B cell (primary cell): ENCODE data around the gene ZDHHC7. TPM values are rescaled to one million over a fixed set of nuclear protein-coding genes. Genes with fewer than 3 reads are reported as not detected.

Experiments
- ATAC-seq: fragments of 200-7000 bp; cut with Tn5 transposase; one replicate; pipeline ENCODE4 v1.10.0; 2021; ENCODE audit warnings: low read depth, mild to moderate bottlenecking, moderate number of reproducible peaks, moderate library complexity
- CTCF ChIA-PET: fragments of 350-600 bp; sonication (Branson Sonifier 250); formaldehyde crosslinking; loops from one replicate; lab custom pipeline; 2021; ENCODE audit warnings: antibody characterized with exemption, inconsistent platforms; lab: Charles Lee
- POLR2A ChIA-PET: fragments of 350-600 bp; sonication (Branson Sonifier 250); formaldehyde crosslinking; loops from one replicate; lab custom pipeline; 2021; ENCODE audit warnings: antibody characterized with exemption; lab: Charles Lee
- DNase-seq: peaks from one replicate; pipeline ENCODE4 v3.0.0; 2013
- H2AFZ ChIP-seq: 2 replicates; pipeline ENCODE4 v1.6.1; 2012; ENCODE audit warnings: mild to moderate bottlenecking, low read depth, low read length; ENCODE audit not compliant: insufficient read depth, poor library complexity, severe bottlenecking
- H3K27ac ChIP-seq, 2 donors: 1 replicate in 1 of 2; 2 replicates in 1 of 2; pipeline ENCODE4 v1.5.1; 2012 to 2013; ENCODE audit warnings: low read length in 2 of 2, mild to moderate bottlenecking in 2 of 2, moderate library complexity in 1 of 2
- H3K27me3 ChIP-seq, 4 experiments: fragments of 200-600 bp in 1 of 4; sonication (generic) in 1 of 4; replicated peaks in 1 of 4; 1 replicate in 2 of 4; 2 replicates in 2 of 4; pipeline versions ENCODE4 v1.6.1 to v1.7.0; 2013 to 2016; ENCODE audit warnings: low read length in 3 of 4, mild to moderate bottlenecking in 2 of 4, mixed read lengths in 1 of 4, moderate library complexity in 1 of 4; ENCODE audit not compliant: insufficient read depth in 4 of 4, control insufficient read depth in 3 of 4; ENCODE audit errors: control extremely low read depth in 1 of 4
- H3K36me3 ChIP-seq, 2 experiments: replicated peaks in 1 of 2; 1 replicate in 1 of 2; 2 replicates in 1 of 2; pipeline versions ENCODE4 v1.6.1 to v1.7.1; 2013; ENCODE audit warnings: low read length in 1 of 2; ENCODE audit not compliant: insufficient read depth in 2 of 2, control insufficient read depth in 1 of 2; ENCODE audit errors: control extremely low read depth in 1 of 2, extremely low read depth in 1 of 2
- H3K4me1 ChIP-seq, 2 donors: fragments of 200-600 bp in 1 of 2; sonication (generic) in 1 of 2; 1 replicate in 1 of 2; 2 replicates in 1 of 2; pipeline versions ENCODE4 v1.5.1 to v1.6.1; 2013 to 2017; ENCODE audit warnings: low read length in 2 of 2; ENCODE audit not compliant: control insufficient read depth in 2 of 2, insufficient read depth in 2 of 2
- H3K4me2 ChIP-seq: replicated peaks from 2 replicates; pipeline ENCODE3; 2012; ENCODE audit warnings: mild to moderate bottlenecking, low read depth, low read length; ENCODE audit not compliant: poor library complexity, severe bottlenecking
- H3K4me3 ChIP-seq, 5 experiments: fragments of 200-600 bp in 1 of 5; sonication (generic) in 1 of 5; 1 replicate in 3 of 5; 2 replicates in 2 of 5; pipeline versions ENCODE4 v1.5.1 to v1.7.0; 2011 to 2016; ENCODE audit warnings: low read length in 4 of 5, mild to moderate bottlenecking in 4 of 5, low read depth in 2 of 5, control low read depth in 1 of 5, moderate library complexity in 1 of 5; ENCODE audit not compliant: insufficient read depth in 1 of 5; ENCODE audit errors: control extremely low read depth in 1 of 5, extremely low read depth in 1 of 5
- H3K79me2 ChIP-seq: fragments of 200-600 bp; sonication (generic); one replicate; pipeline ENCODE4 v1.6.0; 2016; ENCODE audit warnings: low read length; ENCODE audit not compliant: control insufficient read depth, insufficient read depth
- H3K9ac ChIP-seq: fragments of 200-600 bp; sonication (generic); 2 replicates; pipeline ENCODE4 v1.6.1; 2017; ENCODE audit warnings: mild to moderate bottlenecking, low read length, moderate library complexity
- H3K9me3 ChIP-seq, 3 donors: one replicate each; pipeline versions ENCODE4 v1.6.1 to v1.7.1; 2013; ENCODE audit warnings: low read length in 2 of 3; ENCODE audit not compliant: control insufficient read depth in 2 of 3, insufficient read depth in 1 of 3; ENCODE audit errors: control extremely low read depth in 1 of 3
- H4K20me1 ChIP-seq: 2 replicates; pipeline ENCODE4 v1.6.0; 2012; ENCODE audit warnings: mild to moderate bottlenecking, low read length; ENCODE audit not compliant: insufficient read depth, control insufficient read depth, poor library complexity, severe bottlenecking
- H3K27ac Mint-ChIP-seq: one replicate; pipeline ENCODE4 v1.8.0; 2021; ENCODE audit warnings: mixed read lengths
- H3K27me3 Mint-ChIP-seq: one replicate; pipeline ENCODE4 v1.8.0; 2021; ENCODE audit warnings: mixed read lengths
- H3K4me1 Mint-ChIP-seq: one replicate; pipeline ENCODE4 v1.8.0; 2021; ENCODE audit warnings: mixed read lengths
- H3K4me3 Mint-ChIP-seq: one replicate; pipeline ENCODE4 v1.8.0; 2021; ENCODE audit warnings: mixed read lengths
- H3K9me3 Mint-ChIP-seq: one replicate; pipeline ENCODE4 v1.8.0; 2022; ENCODE audit warnings: mixed read lengths; ENCODE audit not compliant: insufficient read depth
- CTCF ChIP-seq: fragments of 200-600 bp; IDR thresholded peaks from one replicate; pipeline ENCODE4 v1.8.0; 2022; ENCODE audit warnings: antibody characterized with exemption, mild to moderate bottlenecking
- EZH2 ChIP-seq: IDR thresholded peaks from 2 replicates; pipeline ENCODE4 v1.6.1; 2012; ENCODE audit warnings: borderline replicate concordance, low read depth, mild to moderate bottlenecking, moderate library complexity, low read length; ENCODE audit not compliant: insufficient read depth, poor library complexity, severe bottlenecking
- WGBS: methylation state at CpG from one replicate; pipeline ENCODE4 v1.1.5; 2013; ENCODE audit warnings: missing lambda C conversion rate; ENCODE audit not compliant: insufficient coverage; 5-methylcytosine and 5-hydroxymethylcytosine counted together
- intact Hi-C: fragments of 100-400 bp; cut with micrococcal nuclease; formaldehyde crosslinking; loops from one replicate; pipeline ENCODE4 v1.10.0; 2022
- polyA plus RNA-seq: library from polyadenylated mRNA; depleted of rRNA; stranded (reverse); fragments of >200 nt; gene quantifications from 2 replicates; pipeline ENCODE4 v1.2.3, GENCODE V29; 2012
- total RNA-seq, 2 donors: library from RNA; stranded (reverse); fragments of 120-200 nt in 1 of 2; gene quantifications; 1 replicate in 1 of 2; 2 replicates in 1 of 2; pipeline versions ENCODE4 v1.2.3 to v1.2.4, GENCODE V29; 2013 to 2022

Gene ZDHHC7
- total and polyA plus RNA-seq, 2 donors (not counting 1 experiment from before 2014, with no cell fraction given) = 25.2 to 36.1 TPM

- POLR2A ChIA-PET = no interaction called here
- H3K27ac ChIP-seq = no peak overlapping the region
- TF ChIP-seq CTCF = no peak
- TF ChIP-seq EZH2 = no peak
Observed at GRCh38 chr16:85037721-85038120, 26.4 kb upstream of the ZDHHC7 start.

GRCh38 chr16:85037050-85037410, 25.7 kb upstream of the ZDHHC7 start:
- intact Hi-C loops = no loop called here
- DNase-seq (no peak), ATAC-seq (no peak)
- H3K4me2 ChIP-seq = no peak overlapping the region
- H3K9me3 ChIP-seq = no peaks in the 10 kb centered on the region
- Mint-ChIP-seq H3K4me3 (no peak overlapping the region), H3K27me3 (peaks cover 8% of the 10 kb centered on the region), H3K27ac (no peak overlapping the region), H3K9me3 (no peaks in the 10 kb centered on the region), H3K4me1 (no peaks in the 10 kb centered on the region)
- POLR2A ChIA-PET = no interaction called here
- H4K20me1 ChIP-seq = no peaks in the 10 kb centered on the region
- no peak overlapping the region for H2AFZ ChIP-seq
- H3K27ac ChIP-seq = no peak overlapping the region
- no peaks in the 10 kb centered on the region for H3K27me3 ChIP-seq
- H3K79me2 ChIP-seq = no peaks in the 10 kb centered on the region
- TF ChIP-seq CTCF (no peak), EZH2 (no peak)
- H3K4me1 ChIP-seq = no peaks in the 10 kb centered on the region
- no peaks in the 10 kb centered on the region for H3K36me3 ChIP-seq
- H3K4me3 ChIP-seq = no peak overlapping the region
- 90% methylated on average over 6 of the region's 7 CpGs for WGBS
- no peak overlapping the region for H3K9ac ChIP-seq
- CTCF ChIA-PET = no interaction called here

More at GRCh38 chr16:85037721-85038120, 26.4 kb upstream of the ZDHHC7 start:
- Mint-ChIP-seq H3K9me3 (no peaks in the 10 kb centered on the region), H3K4me1 (no peaks in the 10 kb centered on the region), H3K27me3 (peaks cover 10% of the 10 kb centered on the region), H3K27ac (no peak overlapping the region), H3K4me3 (no peak overlapping the region)
- no peak overlapping the region for H2AFZ ChIP-seq
- DNase-seq = no peak
- intact Hi-C loops = no loop called here
- H3K4me2 ChIP-seq = no peak overlapping the region
- no peak for ATAC-seq
- H3K79me2 ChIP-seq = no peaks in the 10 kb centered on the region
- no peaks in the 10 kb centered on the region for H3K4me1 ChIP-seq
- H4K20me1 ChIP-seq = no peaks in the 10 kb centered on the region
- no peaks in the 10 kb centered on the region for H3K36me3 ChIP-seq
- 75% methylated on average over 4 of the region's 5 CpGs for WGBS
- H3K9ac ChIP-seq = no peak overlapping the region
- CTCF ChIA-PET = no interaction called here
- no peaks in the 10 kb centered on the region for H3K9me3 ChIP-seq
- H3K4me3 ChIP-seq = no peak overlapping the region
- no peaks in the 10 kb centered on the region for H3K27me3 ChIP-seq
